GM19467 (cell line): ENCODE measurements around the gene CPVL.
"Not testable (repeated sequence)": the region's sequence is repeated elsewhere in the genome, so short reads cannot be mapped to it uniquely, and the experiment has no call there.

Experiments
- ATAC-seq: cut with Tn5 transposase; IDR thresholded peaks from one replicate; pipeline ENCODE4 v1.9.1; 2021; ENCODE audit warnings: mild to moderate bottlenecking, moderate library complexity; ENCODE audit not compliant: unreplicated experiment

The CPVL gene

DNA sequence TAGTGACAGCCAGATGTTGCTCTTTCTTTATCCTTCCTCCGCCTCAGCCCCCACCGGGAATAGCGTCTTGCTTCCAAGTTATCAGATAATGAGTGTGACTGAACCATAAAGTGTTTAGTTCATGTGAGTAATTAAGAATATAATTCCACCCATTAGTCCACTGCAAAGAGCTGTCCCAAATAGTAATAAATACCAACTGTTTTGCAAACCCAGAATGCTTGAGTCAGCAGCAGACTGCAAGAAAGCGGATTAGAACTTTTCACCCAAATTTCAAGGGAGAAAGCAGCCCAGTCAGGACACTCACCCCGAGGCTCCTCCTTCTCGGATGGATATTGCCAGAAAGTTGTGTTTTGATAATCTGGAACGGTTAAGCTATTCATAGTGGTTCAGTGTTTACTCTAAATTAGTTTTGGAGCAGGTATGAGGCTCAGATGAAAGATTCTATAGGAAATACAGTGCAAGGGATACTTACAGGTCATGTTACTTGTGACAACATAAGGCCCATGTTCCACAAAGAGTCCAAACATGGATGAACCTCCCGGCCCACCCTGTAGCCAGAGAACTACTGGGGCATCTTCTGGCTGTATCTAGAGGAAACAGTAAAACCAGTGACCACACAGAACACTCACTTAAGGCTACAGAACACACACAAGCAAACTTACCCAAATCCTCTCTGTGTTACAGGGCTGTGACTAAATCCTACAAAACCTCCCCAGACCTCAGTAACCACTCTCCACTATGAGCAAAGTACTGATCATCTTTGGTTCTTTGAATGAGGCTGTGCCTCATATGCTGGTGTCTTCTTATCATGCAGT, 50.5 kb downstream of the CPVL start:
- no peak for ATAC-seq

DNA sequence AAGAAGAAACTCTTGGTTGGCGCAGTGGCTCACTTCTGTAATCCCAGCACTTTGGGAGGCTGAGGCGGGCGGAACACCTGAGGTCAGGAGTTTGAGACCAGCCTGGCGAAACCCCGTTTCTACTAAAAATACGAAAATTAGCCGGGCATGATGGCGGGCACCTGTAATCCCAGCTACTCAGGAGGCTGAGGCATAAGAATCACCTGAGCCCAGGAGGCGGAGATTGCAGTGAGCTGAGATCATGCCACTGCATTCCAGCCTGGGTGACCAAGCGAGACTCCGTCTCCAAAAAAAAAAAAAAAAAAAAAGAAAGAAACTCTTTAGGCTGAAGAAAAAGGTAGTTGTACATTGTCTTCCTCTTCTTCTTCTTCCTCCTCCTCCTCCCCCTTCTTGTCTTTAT, 53.2 kb downstream of the CPVL start:
- not testable (repeated sequence) for ATAC-seq

DNA sequence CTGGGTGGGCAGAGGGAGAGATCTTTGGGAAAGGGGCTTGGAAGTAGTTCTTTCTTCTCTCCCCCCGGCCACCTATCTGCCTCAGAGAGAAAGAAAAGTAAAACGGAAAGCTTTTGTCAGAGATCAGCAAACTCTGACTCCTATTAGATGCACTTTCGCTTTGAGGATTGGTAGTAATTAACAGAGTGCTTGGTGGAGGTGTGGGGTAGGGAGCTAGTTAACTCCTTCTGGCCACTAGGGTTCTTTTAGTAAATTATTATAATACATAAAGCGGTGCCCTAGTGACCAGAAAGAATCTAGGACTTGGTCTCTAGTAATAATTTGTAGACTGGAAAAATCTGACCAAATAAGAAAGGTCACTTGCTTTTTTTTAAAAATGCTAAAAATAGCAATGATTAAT, 54.6 kb downstream of the CPVL start:
- peak; percentile 97 for ATAC-seq

DNA sequence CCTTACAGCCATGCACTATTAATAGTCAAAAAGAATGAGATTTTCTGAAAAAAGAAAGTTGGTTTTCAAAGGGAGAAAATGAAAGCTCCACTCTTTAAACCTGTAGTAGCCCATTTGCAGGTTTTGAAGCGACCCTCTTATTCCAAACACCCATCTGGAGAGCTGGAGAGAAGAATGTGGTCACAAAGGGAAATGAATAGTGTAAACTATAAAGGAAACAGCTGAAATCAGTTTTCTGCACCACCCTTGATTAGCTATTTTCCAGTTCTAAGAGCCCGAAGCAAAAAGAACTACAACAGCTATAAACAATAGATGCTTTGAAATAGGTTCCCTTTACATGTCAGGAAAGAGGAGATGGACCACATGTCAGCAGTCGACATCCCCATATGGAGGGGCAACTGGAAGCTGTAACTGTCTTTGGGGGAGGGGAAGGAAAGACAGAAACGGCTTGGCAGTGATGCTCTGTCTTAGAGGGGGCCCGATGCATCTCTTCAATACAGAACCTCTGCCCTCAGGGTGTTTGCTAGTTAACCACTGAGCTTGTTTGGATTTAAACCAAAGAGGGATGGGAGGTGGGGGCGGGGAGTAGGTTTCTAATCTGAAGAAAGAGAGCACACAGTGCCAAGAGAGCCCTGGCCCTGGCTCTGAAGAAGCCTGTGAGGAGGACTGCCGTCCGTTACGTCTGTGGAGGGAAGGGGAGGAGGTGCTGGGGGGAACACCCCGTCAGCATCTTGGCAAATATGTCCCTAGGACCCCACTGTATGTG, 55.3 kb downstream of the CPVL start:
- ATAC-seq, result peak; percentile 27

DNA sequence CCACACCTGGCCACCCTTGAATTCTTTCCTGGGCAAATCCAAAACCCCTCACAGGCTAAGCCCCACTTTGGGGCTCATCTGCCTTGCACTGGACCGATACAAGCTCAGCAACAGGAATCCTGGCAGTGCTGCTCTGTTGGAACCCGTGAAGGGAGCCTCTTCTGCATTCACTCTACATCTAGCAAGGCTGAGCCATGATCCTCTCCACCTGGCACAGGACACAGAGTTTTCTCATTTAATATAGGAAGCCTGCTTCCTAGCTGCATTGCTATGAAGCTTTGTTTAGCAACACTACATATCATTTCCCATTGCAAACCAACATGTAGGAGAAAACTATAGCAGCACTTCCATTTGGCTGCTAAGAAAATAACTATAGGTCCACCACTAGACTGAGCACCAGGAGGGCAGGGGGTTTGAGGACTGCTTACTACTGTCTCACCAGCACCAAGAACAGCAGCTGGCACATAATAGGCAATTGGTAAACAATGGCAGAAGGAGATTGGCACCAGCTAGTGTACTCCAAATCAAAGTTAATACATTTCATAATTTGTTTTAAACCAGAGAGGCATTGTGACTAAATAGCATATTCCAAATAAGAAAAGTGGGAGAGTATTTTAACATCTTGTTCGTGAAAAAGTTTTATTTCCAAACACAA, 56.1 kb downstream of the CPVL start:
- no peak for ATAC-seq

DNA sequence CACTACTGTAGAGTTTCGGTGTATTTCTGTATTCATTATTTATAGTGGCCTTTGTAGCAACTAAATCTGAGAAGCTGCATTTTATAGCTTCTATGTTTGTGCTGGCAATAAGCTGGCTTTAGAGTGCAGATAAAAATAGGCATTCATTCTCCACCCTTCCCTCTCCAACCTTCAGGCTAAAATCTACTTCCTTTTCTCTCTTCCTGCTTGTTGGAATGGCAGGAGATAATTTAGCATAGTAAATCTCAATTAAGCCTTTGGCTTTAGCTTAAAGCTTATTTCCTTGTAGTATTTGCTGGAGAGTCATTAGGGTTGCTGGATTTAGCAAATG, 58.5 kb downstream of the CPVL start:
- no peak for ATAC-seq

DNA sequence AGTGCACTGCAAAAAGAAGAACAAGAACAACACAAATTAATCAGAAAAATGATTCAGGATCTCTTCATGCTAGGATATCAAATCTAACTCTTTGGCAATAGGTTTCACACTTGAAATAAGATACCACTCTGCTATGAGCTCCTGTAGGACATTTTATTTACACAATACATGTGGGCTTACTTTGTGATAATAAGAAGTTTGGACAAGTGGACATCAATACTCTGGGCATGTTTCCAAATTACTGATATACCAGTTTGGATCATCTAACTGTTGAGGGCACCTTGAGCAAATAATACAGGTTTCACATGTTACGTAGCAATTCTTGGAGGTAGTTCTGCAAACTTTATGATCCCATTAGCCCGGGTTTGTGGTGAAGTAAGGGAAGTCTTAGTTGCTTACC, 59.8 kb downstream of the CPVL start:
- ATAC-seq, result no peak

DNA sequence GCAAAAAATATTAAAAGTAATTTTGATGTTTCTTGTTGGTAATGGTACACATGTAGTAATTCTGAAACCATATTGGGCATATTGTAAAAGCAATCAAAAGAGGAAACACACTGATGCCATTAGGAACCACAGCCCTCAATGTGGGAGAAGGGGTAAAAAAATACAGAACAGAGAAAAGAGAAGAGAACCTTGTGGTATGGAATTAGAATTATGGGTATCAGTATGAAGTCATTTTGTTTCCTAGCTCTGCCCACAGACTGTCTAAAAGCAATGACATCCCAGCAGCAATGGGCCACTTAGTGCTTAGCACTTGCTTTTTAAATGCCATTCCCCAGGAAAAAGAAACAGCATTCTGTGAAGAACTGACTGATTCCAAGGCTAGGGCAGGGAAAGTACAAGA, 61.5 kb downstream of the CPVL start:
- ATAC-seq, result no peak

DNA sequence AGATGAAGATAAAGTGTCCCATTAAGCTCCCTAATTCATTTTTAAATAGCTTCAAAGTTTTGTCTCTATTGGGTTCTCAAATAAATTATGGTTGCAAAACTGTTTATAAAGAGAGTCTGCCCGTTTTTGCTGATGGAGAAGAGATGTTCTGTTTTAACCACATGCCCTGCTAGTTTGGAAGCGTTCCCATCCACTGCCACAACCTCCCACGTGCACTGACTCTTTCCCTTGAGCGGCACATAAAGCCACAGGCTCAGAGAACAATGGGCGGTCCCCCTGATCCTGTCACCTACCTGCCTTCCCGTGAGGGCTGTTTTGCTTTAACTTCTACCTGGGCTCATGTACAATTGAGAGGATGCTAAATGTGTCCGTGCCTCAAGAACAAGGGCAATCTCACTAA, 65.5 kb downstream of the CPVL start:
- no peak for ATAC-seq

DNA sequence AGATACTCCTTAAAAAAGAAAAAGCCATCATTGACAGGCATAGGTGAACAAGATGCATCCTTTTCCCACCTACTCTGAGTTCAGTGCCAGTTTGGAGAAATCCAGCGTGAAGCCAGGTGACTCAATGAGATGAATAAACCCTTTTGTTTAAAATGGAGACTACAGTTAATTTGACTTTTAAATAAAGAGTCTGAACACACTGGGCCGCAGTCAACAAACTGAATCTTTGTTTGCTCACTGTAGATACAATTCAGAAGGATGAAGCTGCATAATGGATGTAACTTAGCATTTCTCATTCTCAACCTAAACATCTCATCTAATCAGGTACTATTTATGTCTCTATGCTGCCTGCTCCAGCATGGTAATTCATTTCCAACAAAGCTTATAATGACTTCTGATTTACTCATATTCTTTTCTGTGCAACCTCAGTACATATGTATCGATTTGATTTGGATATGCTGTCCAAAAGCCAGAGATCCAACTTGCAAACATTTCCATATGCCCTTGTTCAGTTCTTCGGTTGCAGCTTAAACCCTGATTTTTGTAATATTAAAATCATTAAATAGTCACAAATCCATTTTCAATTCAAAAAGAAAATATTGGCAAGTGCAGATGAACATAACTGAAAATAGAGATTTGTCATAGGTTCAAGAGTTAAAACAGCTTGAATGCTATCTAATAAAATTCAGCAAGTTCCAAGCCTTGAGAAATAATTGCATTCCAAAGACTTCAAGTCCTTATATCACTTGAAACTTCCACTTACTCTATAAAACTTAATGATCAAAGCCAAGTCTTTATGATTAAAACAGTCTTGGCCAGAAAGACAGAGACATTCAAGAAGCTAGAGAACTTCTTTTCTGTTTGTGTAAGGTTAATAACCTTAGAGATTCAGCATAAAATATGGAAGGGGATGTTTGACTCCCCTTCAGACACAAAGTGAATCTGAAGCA, 67.8 kb downstream of the CPVL start:
- ATAC-seq, result no peak

DNA sequence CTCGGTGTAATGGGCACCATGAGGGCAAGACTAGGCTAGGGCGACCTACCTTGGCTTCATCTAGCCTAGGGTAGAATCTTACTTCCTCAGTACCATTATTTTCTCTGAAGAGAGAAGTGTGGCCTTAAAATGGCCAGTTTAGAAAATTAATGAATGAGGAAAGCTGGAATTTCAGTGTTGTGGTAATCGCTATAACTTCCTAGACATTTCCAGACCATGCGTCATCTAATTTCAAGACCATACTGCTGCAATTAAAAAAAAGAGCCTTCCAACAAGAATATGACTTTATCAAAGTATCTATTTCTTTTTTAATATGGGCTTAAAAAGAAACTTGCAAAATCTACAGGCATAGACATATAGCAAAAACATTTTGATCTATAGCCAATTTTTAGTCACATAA, 68.5 kb downstream of the CPVL start:
- ATAC-seq, result no peak

DNA sequence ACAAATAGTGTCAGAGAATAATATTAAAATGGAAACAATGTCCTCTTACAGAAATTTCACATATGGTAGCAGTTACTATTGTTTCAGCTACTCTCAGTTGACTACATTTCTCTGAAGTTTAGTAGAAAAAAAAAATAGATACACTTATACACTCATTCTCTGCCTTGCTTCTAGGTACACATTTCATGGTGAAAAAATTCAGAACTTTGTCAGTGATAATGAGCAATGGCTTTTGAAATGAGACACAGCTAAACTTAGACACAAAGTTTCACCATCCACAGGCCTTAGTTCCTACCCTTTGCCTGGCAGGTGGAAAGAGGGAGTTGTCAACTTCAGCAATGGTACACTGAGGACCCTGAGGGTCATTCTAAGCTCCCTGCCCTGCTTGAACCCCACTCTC, 69.2 kb downstream of the CPVL start:
- ATAC-seq, result no peak

DNA sequence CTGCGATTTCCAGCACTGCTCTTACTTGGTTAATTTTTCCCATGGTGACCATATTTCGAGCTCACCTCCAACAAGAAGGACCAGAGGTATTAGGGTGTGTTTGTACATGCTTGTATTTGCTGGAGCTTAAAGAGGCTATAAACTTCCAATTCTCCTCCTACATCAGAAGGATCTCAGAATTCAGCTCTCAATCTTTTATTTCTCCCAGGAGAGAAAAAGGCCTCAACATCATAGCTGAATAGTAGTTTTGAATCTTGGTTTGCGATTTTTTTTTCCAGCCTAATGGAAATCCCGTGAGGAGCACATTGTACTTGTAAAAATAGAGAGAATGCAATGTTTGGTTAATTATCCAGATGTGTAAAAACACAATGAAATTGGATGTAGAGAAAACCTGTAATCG, 69.7 kb downstream of the CPVL start:
- ATAC-seq, result no peak

DNA sequence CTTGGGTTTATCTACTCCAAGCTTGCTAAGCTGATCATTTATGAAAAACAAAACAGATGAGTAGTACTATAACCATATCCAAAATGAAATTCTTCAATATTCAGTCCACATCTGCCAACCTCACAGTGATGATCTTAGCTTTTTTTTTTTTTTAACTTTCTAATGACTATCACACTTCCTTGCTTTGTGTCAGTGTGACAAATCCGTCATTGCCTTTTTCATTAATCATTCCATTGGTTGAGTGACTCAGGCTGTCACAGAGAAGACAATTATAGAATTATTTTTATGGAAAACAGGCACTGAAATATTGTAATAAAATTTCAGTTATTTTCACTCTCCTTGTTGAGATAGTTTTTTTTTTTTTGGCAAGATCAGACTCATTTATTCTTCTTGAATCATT, 70.7 kb downstream of the CPVL start:
- no peak for ATAC-seq

DNA sequence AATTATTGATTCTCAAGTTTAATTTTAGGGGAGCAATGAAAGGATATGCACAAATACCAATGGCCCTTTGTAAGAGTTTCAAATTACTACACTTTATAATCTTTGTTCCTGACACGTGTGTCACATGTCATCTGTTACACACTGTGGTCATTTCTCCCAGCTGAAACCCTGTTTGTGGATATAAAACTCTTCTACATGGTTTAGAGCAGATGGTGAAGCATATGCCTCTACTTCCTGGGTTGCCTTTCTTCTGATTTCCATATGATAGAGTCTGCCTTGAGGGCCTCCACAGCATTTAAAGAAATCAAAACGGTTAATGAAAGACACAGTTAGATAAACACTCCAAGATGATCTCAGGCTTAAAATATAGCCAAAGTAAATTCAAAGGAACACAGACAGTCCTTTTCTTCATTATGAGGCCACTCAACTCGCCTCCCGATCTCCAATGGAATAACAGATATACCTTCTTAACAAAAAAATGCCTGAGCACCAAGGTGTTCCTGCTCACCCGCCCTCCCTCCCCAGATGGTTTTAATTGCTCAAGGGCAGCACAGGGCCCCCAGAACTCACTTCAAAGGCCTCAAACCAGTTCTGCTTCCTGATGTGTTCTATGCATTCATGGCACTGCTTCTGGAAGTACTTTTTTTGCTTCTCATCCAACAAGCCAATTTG, 75.0 kb downstream of the CPVL start:
- no peak for ATAC-seq

DNA sequence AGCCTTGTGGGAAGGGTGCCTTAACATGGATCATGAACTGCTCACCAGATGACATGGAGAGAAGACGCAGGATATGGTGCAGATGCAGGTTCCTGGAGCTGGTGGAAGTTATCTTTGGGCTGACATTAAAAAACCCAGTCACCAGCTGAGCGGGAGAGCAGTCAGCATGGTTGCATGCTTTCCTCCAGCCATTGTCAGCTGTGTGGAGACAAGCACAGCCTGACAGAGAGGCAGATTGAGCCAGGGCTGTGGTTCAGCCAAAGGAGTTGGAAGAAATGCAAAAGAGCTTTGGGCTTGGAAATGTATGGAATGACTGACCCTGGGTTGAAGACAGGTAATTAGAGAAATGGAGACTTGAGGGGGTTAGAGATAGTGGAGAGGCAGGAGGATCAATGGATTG, 79.7 kb downstream of the CPVL start:
- no peak for ATAC-seq

DNA sequence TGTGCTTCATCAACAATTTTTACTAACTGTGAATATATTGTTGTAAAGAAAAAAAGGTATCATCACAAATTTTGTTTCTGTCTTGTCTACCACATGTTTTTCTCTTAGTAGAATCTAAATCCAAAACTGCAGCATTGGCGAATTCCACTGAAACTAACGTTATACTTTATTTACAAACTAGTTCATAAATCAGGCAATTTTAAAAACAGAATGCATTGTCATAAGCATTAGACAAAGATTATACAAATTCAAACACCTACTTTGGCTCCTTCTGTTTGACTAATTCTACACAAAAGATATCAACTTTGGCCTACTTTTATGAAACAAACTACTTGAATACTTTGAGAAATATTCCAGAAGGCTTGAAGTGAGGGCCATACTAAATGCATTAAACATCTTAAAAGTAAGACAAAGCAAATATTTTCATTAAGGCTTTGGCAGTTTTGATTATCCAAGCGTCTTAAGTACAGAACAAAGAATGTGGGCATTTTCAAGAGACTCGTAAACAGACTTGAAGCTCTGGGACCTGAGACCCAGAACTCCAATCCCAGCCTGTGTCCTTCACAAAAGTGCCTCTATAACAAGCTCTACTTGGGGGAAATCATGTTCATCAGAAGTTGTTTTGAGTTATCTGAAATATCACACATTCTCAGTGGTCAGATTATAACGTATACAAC, 81.0 kb downstream of the CPVL start:
- ATAC-seq, result no peak

DNA sequence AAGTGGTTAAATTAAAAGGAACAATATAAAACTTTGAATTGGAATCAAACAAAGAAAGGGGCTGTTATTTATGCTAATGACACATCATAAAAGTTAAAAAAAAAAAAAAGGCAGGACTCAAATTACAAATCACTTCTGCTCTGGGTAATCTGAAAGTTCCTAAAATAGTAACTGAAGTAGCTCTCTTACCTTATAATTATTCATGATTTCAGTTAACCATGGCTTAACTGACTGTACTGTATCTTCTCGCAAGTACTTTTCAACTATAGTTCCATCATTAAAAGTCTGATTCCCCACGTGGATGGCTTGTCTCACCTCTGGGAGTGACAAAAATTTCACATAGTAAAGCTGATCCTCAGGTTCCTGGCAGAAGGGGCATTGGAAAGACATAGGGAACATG, 82.5 kb downstream of the CPVL start:
- ATAC-seq, result no peak

DNA sequence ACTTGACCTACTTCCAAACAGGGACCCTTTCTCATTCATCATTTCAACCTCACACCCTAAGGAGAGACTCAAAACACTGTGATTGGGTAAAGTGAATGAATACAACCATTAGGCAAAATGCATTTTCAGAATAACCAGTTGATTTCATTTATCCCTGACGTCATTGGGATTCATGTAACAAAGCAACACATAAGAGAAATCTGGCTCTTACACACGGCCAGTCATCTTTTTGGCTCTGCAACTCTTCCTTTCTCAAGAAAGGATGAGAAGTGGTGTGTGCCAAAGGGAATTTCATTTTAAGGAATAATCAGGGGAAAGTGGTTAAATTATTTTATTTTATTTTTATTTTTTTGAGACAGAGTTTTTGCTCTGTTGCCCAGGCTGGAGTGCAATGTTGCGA, 83.1 kb downstream of the CPVL start:
- no peak for ATAC-seq
